H1 (cell line): ENCODE measurements around the gene PCDH9. TPM values are rescaled to one million over a fixed set of nuclear protein-coding genes. Genes with fewer than 3 reads are reported as not detected.

Source experiments
- CTCF ChIA-PET: fragments of 300-600 bp; sonication (Branson Sonifier 250); formaldehyde crosslinking; loops from one replicate; lab custom pipeline; 2021; ENCODE audit not compliant: partially characterized antibody; lab: Charles Lee
- POLR2A ChIA-PET: fragments of 300-600 bp; sonication (Branson Sonifier 250); formaldehyde crosslinking; loops from one replicate; lab custom pipeline; 2021; ENCODE audit warnings: inconsistent platforms; ENCODE audit not compliant: partially characterized antibody; lab: Charles Lee
- DNase-seq, 2 experiments: peaks; one replicate each; pipeline versions ENCODE4 v3.0.0 to v3.0.0-alpha.2; 2010 to 2022; ENCODE audit warnings: low spot score in 2 of 2, low read depth in 1 of 2, mixed read lengths in 1 of 2
- FAIRE-seq: peaks from 2 replicates; lab custom pipeline; 2011; peaks lifted over from hg19 to GRCh38; lab: Jason Lieb, UNC
- H2AFZ ChIP-seq: 2 replicates; pipeline ENCODE4 v1.8.1; 2012; ENCODE audit warnings: low read length, inconsistent platforms
- H2AK5ac ChIP-seq: 2 replicates; pipeline ENCODE4 v1.6.1; 2013; ENCODE audit warnings: low read depth, low read length
- H2BK120ac ChIP-seq: replicated peaks from 2 replicates; pipeline ENCODE3; 2013; ENCODE audit warnings: low read depth, low read length, inconsistent platforms
- H2BK12ac ChIP-seq: 2 replicates; pipeline ENCODE4 v1.6.1; 2013; ENCODE audit warnings: low read depth, low read length
- H2BK15ac ChIP-seq: 2 replicates; pipeline ENCODE4 v1.6.1; 2013; ENCODE audit warnings: low read length
- H2BK20ac ChIP-seq: 2 replicates; pipeline ENCODE4 v1.6.1; 2013; ENCODE audit warnings: low read length
- H2BK5ac ChIP-seq: 2 replicates; pipeline ENCODE4 v1.6.1; 2013; ENCODE audit warnings: low read depth, low read length
- H3K14ac ChIP-seq: 2 replicates; pipeline ENCODE4 v1.6.1; 2013; ENCODE audit warnings: inconsistent platforms; ENCODE audit not compliant: insufficient read length
- H3K18ac ChIP-seq: 2 replicates; pipeline ENCODE4 v1.6.1; 2013; ENCODE audit warnings: low read length; ENCODE audit errors: extremely low read depth
- H3K23ac ChIP-seq: 2 replicates; pipeline ENCODE4 v1.6.1; 2013; ENCODE audit warnings: inconsistent platforms; ENCODE audit not compliant: insufficient read length
- H3K23me2 ChIP-seq: 2 replicates; pipeline ENCODE4 v1.6.1; 2013; ENCODE audit warnings: low read depth, low read length
- H3K27ac ChIP-seq: 2 replicates; pipeline ENCODE4 v1.6.1; 2011; ENCODE audit warnings: low read depth, low read length, inconsistent platforms
- H3K27me3 ChIP-seq, 4 experiments: replicated peaks in 1 of 4; 1 replicate in 1 of 4; 2 replicates in 3 of 4; pipeline versions ENCODE4 v1.6.1 to v1.8.1; 2011 to 2013; ENCODE audit warnings: low read length in 3 of 4, mild to moderate bottlenecking in 3 of 4, inconsistent platforms in 2 of 4, mixed read lengths in 2 of 4, moderate library complexity in 1 of 4; ENCODE audit not compliant: control insufficient read depth in 3 of 4, insufficient read depth in 3 of 4; ENCODE audit errors: extremely low read depth in 1 of 4
- H3K36me3 ChIP-seq, 4 experiments: 2 replicates each; pipeline versions ENCODE4 v1.6.1 to v1.8.1; 2011 to 2013; ENCODE audit warnings: mild to moderate bottlenecking in 4 of 4, low read length in 3 of 4, moderate library complexity in 2 of 4, control low read depth in 1 of 4, inconsistent platforms in 1 of 4; ENCODE audit not compliant: insufficient read depth in 4 of 4, control insufficient read depth in 2 of 4
- H3K4ac ChIP-seq: replicated peaks from 2 replicates; pipeline ENCODE3; 2013; ENCODE audit warnings: low read length, low read depth, mixed read lengths, inconsistent platforms; ENCODE audit not compliant: insufficient read length
- H3K4me1 ChIP-seq, 4 experiments: replicated peaks in 1 of 4; 1 replicate in 1 of 4; 2 replicates in 3 of 4; pipeline versions ENCODE4 v1.6.1 to v1.8.1; 2011 to 2013; ENCODE audit warnings: low read length in 3 of 4, inconsistent platforms in 2 of 4, mixed read lengths in 1 of 4; ENCODE audit not compliant: insufficient read depth in 4 of 4, control insufficient read depth in 3 of 4
- H3K4me2 ChIP-seq, 2 experiments: 2 replicates each; pipeline versions ENCODE4 v1.6.1 to v1.8.1; 2011 to 2013; ENCODE audit warnings: low read depth in 2 of 2, low read length in 2 of 2, control low read depth in 1 of 2, inconsistent platforms in 1 of 2, mild to moderate bottlenecking in 1 of 2; ENCODE audit not compliant: insufficient read depth in 1 of 2
- H3K4me3 ChIP-seq, 4 experiments: fragments of 200-600, 300-600 bp in 1 of 4; sonication (generic), shearing (Covaris generic), sonication (Bioruptor Twin) in 1 of 4; 2 replicates each; pipeline versions ENCODE4 v1.5.1 to v1.8.1; 2011 to 2016; ENCODE audit warnings: low read length in 4 of 4, low read depth in 3 of 4, control low read depth in 2 of 4, inconsistent platforms in 2 of 4, mild to moderate bottlenecking in 2 of 4, mixed read lengths in 1 of 4, moderate library complexity in 1 of 4; ENCODE audit not compliant: insufficient read depth in 2 of 4; ENCODE audit errors: extremely low read depth in 1 of 4
- H3K56ac ChIP-seq: replicated peaks from 2 replicates; pipeline ENCODE3; 2013; ENCODE audit warnings: low read depth, mild to moderate bottlenecking, mixed read lengths, low read length, inconsistent platforms; ENCODE audit not compliant: insufficient read length
- H3K79me1 ChIP-seq: 2 replicates; pipeline ENCODE4 v1.6.1; 2013; ENCODE audit warnings: low read depth, low read length, control low read depth
- H3K79me2 ChIP-seq, 2 experiments: 2 replicates each; pipeline versions ENCODE4 v1.6.1 to v1.8.1; 2012 to 2013; ENCODE audit warnings: low read length in 2 of 2, mild to moderate bottlenecking in 2 of 2, inconsistent platforms in 1 of 2; ENCODE audit not compliant: insufficient read depth in 2 of 2, control insufficient read depth in 1 of 2
- H3K9ac ChIP-seq, 4 experiments: replicated peaks in 1 of 4; 1 replicate in 1 of 4; 2 replicates in 3 of 4; pipeline versions ENCODE4 v1.6.1 to v1.8.1; 2011 to 2013; ENCODE audit warnings: low read depth in 3 of 4, low read length in 3 of 4, control low read depth in 2 of 4, mild to moderate bottlenecking in 2 of 4, moderate library complexity in 2 of 4, inconsistent platforms in 1 of 4; ENCODE audit errors: extremely low read depth in 1 of 4
- H3K9me3 ChIP-seq, 2 experiments: 2 replicates each; pipeline versions ENCODE4 v1.6.1 to v1.8.1; 2012 to 2013; ENCODE audit warnings: mild to moderate bottlenecking in 2 of 2, moderate library complexity in 2 of 2, control low read depth in 1 of 2, inconsistent platforms in 1 of 2, low read depth in 1 of 2, low read length in 1 of 2, mixed read lengths in 1 of 2; ENCODE audit not compliant: insufficient read depth in 2 of 2
- H4K20me1 ChIP-seq, 2 experiments: replicated peaks in 1 of 2; 2 replicates each; pipeline versions ENCODE3 to v1.8.1; 2011 to 2013; ENCODE audit warnings: inconsistent platforms in 2 of 2, low read length in 2 of 2, mild to moderate bottlenecking in 1 of 2; ENCODE audit not compliant: insufficient read depth in 2 of 2, control insufficient read depth in 1 of 2
- H4K5ac ChIP-seq: 2 replicates; pipeline ENCODE4 v1.6.1; 2013; ENCODE audit warnings: low read length, low read depth, mixed read lengths, inconsistent platforms; ENCODE audit not compliant: insufficient read length
- H4K8ac ChIP-seq: 2 replicates; pipeline ENCODE4 v1.8.0; 2013; ENCODE audit warnings: mild to moderate bottlenecking, moderate library complexity, low read length, inconsistent platforms; ENCODE audit not compliant: insufficient read depth; ENCODE audit errors: extremely low read depth
- H4K91ac ChIP-seq: replicated peaks from 2 replicates; pipeline ENCODE3; 2013; ENCODE audit warnings: low read length, mixed read lengths, inconsistent platforms; ENCODE audit not compliant: insufficient read length
- MAFK ChIP-seq: IDR thresholded peaks from 2 replicates; pipeline ENCODE4 v1.6.1; 2012; ENCODE audit warnings: low read depth, mild to moderate bottlenecking, improper control_type of control experiment, low read length
- MAX ChIP-seq: IDR thresholded peaks from 2 replicates; pipeline ENCODE4 v1.6.1; 2012; ENCODE audit warnings: inconsistent platforms
- RAD21 ChIP-seq, 2 experiments: IDR thresholded peaks in 1 of 2; conservative IDR thresholded peaks in 1 of 2; 2 replicates each; pipeline ENCODE4 v1.6.1; 2011; ENCODE audit warnings: low read depth in 2 of 2, low read length in 2 of 2, improper control_type of control experiment in 1 of 2, inconsistent platforms in 1 of 2, mild to moderate bottlenecking in 1 of 2, moderate library complexity in 1 of 2
- TBP ChIP-seq: IDR thresholded peaks from 2 replicates; pipeline ENCODE4 v1.6.1; 2011; ENCODE audit warnings: low read depth, low read length, improper control_type of control experiment
- WGBS, 2 experiments: shearing (Covaris generic) in 1 of 2; methylation state at CpG; one replicate each; pipeline versions ENCODE4 v1.1.6 to v1.1.7; 2013 to 2015; ENCODE audit warnings: low lambda C conversion rate in 2 of 2, mixed read lengths in 2 of 2, inconsistent platforms in 1 of 2, low coverage in 1 of 2, missing lambda C conversion rate in 1 of 2; ENCODE audit not compliant: insufficient replicate concordance in 2 of 2, insufficient coverage in 1 of 2, insufficient read length in 1 of 2; ENCODE audit errors: extremely low coverage in 1 of 2, missing lambda C conversion rate in 1 of 2; 5-methylcytosine and 5-hydroxymethylcytosine counted together
- polyA plus RNA-seq, 7 experiments: library from polyadenylated mRNA; depleted of rRNA in 3 of 7; stranded (reverse) in 5 of 7; unstranded in 2 of 7; fragments of >200 nt in 5 of 7; fragments of 200-250 nt in 2 of 7; gene quantifications; 1 replicate in 5 of 7; 2 replicates in 1 of 7; 4 replicates in 1 of 7; pipeline versions ENCODE4 v1.2.1 to v1.2.3, GENCODE V29; 2011 to 2013; ENCODE audit warnings: missing spikeins in 2 of 7, mixed read lengths in 2 of 7
- total RNA-seq: library from RNA; stranded (reverse); fragmentation: NEBNext Ultra II Directional; extraction: Animal tissue kit (Norgen Biotek cat#: 25700); gene quantifications from 2 replicates; pipeline ENCODE4 v1.2.1, GENCODE V29; 2021
- TF ChIP-seq, protein P1 (sequence below): IDR thresholded peaks from 2 replicates; pipeline ENCODE4 v1.6.1; 2011; ENCODE audit warnings: low read length, improper control_type of control experiment

Gene PCDH9
- total and polyA plus RNA-seq, 2 of the 8 experiments (the other 6 are each of a cell fraction or from before 2014, with no cell fraction given): 0.12 to 0.60 TPM

DNA sequence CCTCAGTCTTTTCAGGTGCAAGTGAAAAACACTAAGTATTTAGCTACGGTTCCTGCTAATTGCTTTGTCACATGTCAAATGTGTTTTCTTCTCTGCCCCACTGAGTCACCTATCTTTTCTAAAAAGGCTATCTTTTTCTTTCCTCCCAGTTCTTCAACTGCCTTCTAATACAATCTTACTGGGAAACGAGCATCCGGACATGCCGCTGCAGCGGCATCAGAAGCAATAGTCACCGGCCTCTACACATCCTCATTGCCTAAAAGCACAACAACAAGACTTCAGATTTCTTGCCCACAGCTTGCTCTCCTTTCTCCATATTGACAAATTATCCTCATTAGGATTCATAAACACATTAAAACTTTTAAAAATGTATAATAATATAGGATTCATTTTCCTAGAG lies 1.2 kb downstream of the PCDH9 start:
- 46% methylated on average over 6 of the region's 6 CpGs; no CpG with 5 or more reads in 1 of the 2 experiments for WGBS, 2 experiments
- peak overlapping the region in 2 of 4 experiments; percentile 85 to 88; a peak in 5 of 8 replicates for H3K4me3 ChIP-seq
- no peak overlapping the region for H2BK12ac ChIP-seq
- H3K4me2 ChIP-seq: peak overlapping the region; percentile 92 to 100; a peak in 3 of 4 replicates
- no peak overlapping the region for H4K91ac ChIP-seq
- H3K4me1 ChIP-seq: peaks cover 0 to 3% (median 2%) of the 10 kb centered on the region in 4 experiments; a peak in 6 of 7 replicates
- no peak overlapping the region for H3K27ac ChIP-seq
- no peak for FAIRE-seq
- CTCF ChIA-PET: interaction anchor here (0.5 to 1.4 kb wide), 6 partner anchors 9 to 1164 kb away, joined by 3 to 6 read pairs (median 3); no protein-coding TSS in a partner anchor
- peaks cover 7% of the 10 kb centered on the region for H3K23me2 ChIP-seq
- H3K79me2 ChIP-seq: no peaks in the 10 kb centered on the region
- no peaks in the 10 kb centered on the region for H3K9me3 ChIP-seq
- no peak overlapping the region for H2AFZ ChIP-seq
- no peak overlapping the region for H2BK120ac ChIP-seq
- H3K18ac ChIP-seq: no peak overlapping the region
- no peak overlapping the region for H3K14ac ChIP-seq
- peaks cover 0 to 5% (median 5%) of the 10 kb centered on the region in 4 experiments; a peak in 4 of 7 replicates for H3K27me3 ChIP-seq
- POLR2A ChIA-PET: no interaction called here
- H4K5ac ChIP-seq: no peak overlapping the region
- H2BK20ac ChIP-seq: no peak overlapping the region
- no peak for DNase-seq
- no peak overlapping the region for H2BK5ac ChIP-seq
- H3K79me1 ChIP-seq: no peaks in the 10 kb centered on the region
- TF ChIP-seq RAD21 (IDR thresholded peaks at IDR 0.05 in 1 of 2, conservative IDR thresholded peaks at IDR 0.05 in 1 of 2; ENCODE audit: low read depth in 2 of 2, low read length in 2 of 2): no peak
- TF ChIP-seq, protein P1, sequence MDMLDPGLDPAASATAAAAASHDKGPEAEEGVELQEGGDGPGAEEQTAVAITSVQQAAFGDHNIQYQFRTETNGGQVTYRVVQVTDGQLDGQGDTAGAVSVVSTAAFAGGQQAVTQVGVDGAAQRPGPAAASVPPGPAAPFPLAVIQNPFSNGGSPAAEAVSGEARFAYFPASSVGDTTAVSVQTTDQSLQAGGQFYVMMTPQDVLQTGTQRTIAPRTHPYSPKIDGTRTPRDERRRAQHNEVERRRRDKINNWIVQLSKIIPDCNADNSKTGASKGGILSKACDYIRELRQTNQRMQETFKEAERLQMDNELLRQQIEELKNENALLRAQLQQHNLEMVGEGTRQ: no peak
- no peak for TF ChIP-seq MAFK
- TF ChIP-seq TBP: no peak
- no peak for TF ChIP-seq MAX
- TF ChIP-seq, all 59 proteins: peak for 0
- Histone ChIP-seq H3K9ac (no peak overlapping the region; a peak in 1 of 7 replicates), H3K56ac (no peak overlapping the region), H2AK5ac (no peak overlapping the region), H3K23ac (no peak overlapping the region), H3K36me3 (no peaks in the 10 kb centered on the region), H2BK15ac (no peak overlapping the region), H4K20me1 (no peaks in the 10 kb centered on the region), H3K4ac (no peak overlapping the region), H4K8ac (no peak overlapping the region)
